Stimulated activated naive CD4-positive, alpha-beta T cell treated with Interleukin-2 at 50 U/mL for 16 hours (primary cell): ENCODE data around the gene GGCX.

Source experiments
- DNase-seq: peaks from one replicate; lab custom pipeline; 2025; lab: John Stamatoyannopoulos, UW

GGCX gene

GRCh38 chr2:85516653-85517389 lies 44.5 kb downstream of the GGCX start:
- no peak for DNase-seq

GRCh38 chr2:85514323-85514722 lies 47.0 kb downstream of the GGCX start:
- DNase-seq, result no peak

- DNase-seq, result no peak
These were observed 50.1 kb downstream of the GGCX start for GRCh38 chr2:85511008-85511811.

- DNase-seq, result no peak
These were observed 54.5 kb downstream of the GGCX start for GRCh38 chr2:85506768-85507181.

GRCh38 chr2:85505551-85506238 lies 55.6 kb downstream of the GGCX start:
- no peak for DNase-seq

GRCh38 chr2:85504778-85505261 lies 56.5 kb downstream of the GGCX start:
- no peak for DNase-seq

- DNase-seq, result no peak
These were observed 57.2 kb downstream of the GGCX start for GRCh38 chr2:85503851-85504777.

GRCh38 chr2:85503168-85503850 lies 58.0 kb downstream of the GGCX start:
- DNase-seq, result no peak

- no peak for DNase-seq
These were observed 58.6 kb downstream of the GGCX start for GRCh38 chr2:85502720-85503119.

GRCh38 chr2:85501248-85501647 lies 60.0 kb downstream of the GGCX start:
- no peak for DNase-seq

- DNase-seq, result no peak
These were observed 63.2 kb downstream of the GGCX start for GRCh38 chr2:85497944-85498630.

- no peak for DNase-seq
These were observed 64.9 kb downstream of the GGCX start for GRCh38 chr2:85496436-85496835.
